NCI-H460 (cell line): ENCODE data around the gene HPSE2. TPM values are rescaled to one million over a fixed set of nuclear protein-coding genes. Genes with fewer than 3 reads are reported as not detected.
"Not testable (repeated sequence)": the region's sequence is repeated elsewhere in the genome, so short reads cannot be mapped to it uniquely, and the experiment has no call there.

Experiments used
- DNase-seq: peaks from one replicate; pipeline ENCODE4 v3.0.0-alpha.2; 2016; ENCODE audit warnings: low read depth; ENCODE audit errors: extremely low read depth
- total RNA-seq: library from RNA; depleted of rRNA; stranded (reverse); fragments of >200 nt; shearing (Covaris generic); gene quantifications from 2 replicates; pipeline ENCODE4 v1.2.3, GENCODE V29; 2014

The HPSE2 gene
- total RNA-seq, 1 experiment from 2014 or later, result not detected

GRCh38 chr10:99010286-99010685, 225.4 kb downstream of the HPSE2 start:
- DNase-seq, result no peak

GRCh38 chr10:99008054-99008453, 227.6 kb downstream of the HPSE2 start:
- no peak for DNase-seq

- DNase-seq, result no peak
Measured at GRCh38 chr10:99007457-99007856, 228.2 kb downstream of the HPSE2 start.

- no peak for DNase-seq
Measured at GRCh38 chr10:99005254-99005653, 230.4 kb downstream of the HPSE2 start.

- DNase-seq, result no peak
Measured at GRCh38 chr10:99004738-99005137, 230.9 kb downstream of the HPSE2 start.

- DNase-seq, result no peak
Measured at GRCh38 chr10:99002392-99002791, 233.3 kb downstream of the HPSE2 start.

GRCh38 chr10:98997596-98997995, 238.1 kb downstream of the HPSE2 start:
- no peak for DNase-seq

GRCh38 chr10:98994030-98994429, 241.6 kb downstream of the HPSE2 start:
- no peak for DNase-seq

GRCh38 chr10:98983751-98984150, 251.9 kb downstream of the HPSE2 start:
- not testable (repeated sequence) for DNase-seq

GRCh38 chr10:98980353-98980752, 255.3 kb downstream of the HPSE2 start:
- no peak for DNase-seq

- DNase-seq, result no peak
Measured at GRCh38 chr10:98971464-98971863, 264.2 kb downstream of the HPSE2 start.

GRCh38 chr10:98967601-98968000, 268.1 kb downstream of the HPSE2 start:
- DNase-seq, result no peak

- DNase-seq, result no peak
Measured at GRCh38 chr10:98963608-98964007, 272.0 kb downstream of the HPSE2 start.

GRCh38 chr10:98959379-98959778, 276.3 kb downstream of the HPSE2 start:
- no peak for DNase-seq

- DNase-seq, result no peak
Measured at GRCh38 chr10:98957801-98958200, 277.9 kb downstream of the HPSE2 start.

GRCh38 chr10:98956576-98957260, 278.9 kb downstream of the HPSE2 start:
- DNase-seq, result no peak

GRCh38 chr10:98953251-98953650, 282.4 kb downstream of the HPSE2 start:
- no peak for DNase-seq

- DNase-seq, result no peak
Measured at GRCh38 chr10:98951269-98952000, 284.2 kb downstream of the HPSE2 start.

GRCh38 chr10:98950106-98950505, 285.5 kb downstream of the HPSE2 start:
- no peak for DNase-seq

- no peak for DNase-seq
Measured at GRCh38 chr10:98949306-98949705, 286.3 kb downstream of the HPSE2 start.

GRCh38 chr10:98943681-98944080, 292.0 kb downstream of the HPSE2 start:
- no peak for DNase-seq

GRCh38 chr10:98929709-98930108, 305.9 kb downstream of the HPSE2 start:
- no peak for DNase-seq
